HCT116 (cell line): ENCODE results near the gene PDP2. TPM values are rescaled to one million over a fixed set of nuclear protein-coding genes. Genes with fewer than 3 reads are reported as not detected.
A peak's percentile ranks its signal among the peaks of the same experiment; 100 is the strongest.

Experiments used
- ATF3 ChIP-seq: IDR thresholded peaks from 2 replicates; pipeline ENCODE4 v1.6.1; 2012
- CBX3 ChIP-seq: IDR thresholded peaks from 2 replicates; pipeline ENCODE4 v1.6.1; 2012; ENCODE audit warnings: low read depth
- ELF1 ChIP-seq: IDR thresholded peaks from 2 replicates; pipeline ENCODE4 v1.6.1; 2012; ENCODE audit warnings: low read depth, borderline replicate concordance
- EZH2 ChIP-seq: fragments of 200-600 bp; sonication (generic); IDR thresholded peaks from 2 replicates; pipeline ENCODE4 v1.6.1; 2017; ENCODE audit warnings: antibody characterized with exemption, mixed run types
- EZH2phosphoT487 ChIP-seq: fragments of 200-600 bp; IDR thresholded peaks from 2 replicates; pipeline ENCODE4 v1.6.1; 2018; ENCODE audit warnings: antibody characterized with exemption, borderline replicate concordance
- FOSL1 ChIP-seq: IDR thresholded peaks from 2 replicates; pipeline ENCODE4 v1.6.1; 2012; ENCODE audit warnings: low read depth
- JUND ChIP-seq: IDR thresholded peaks from 2 replicates; pipeline ENCODE4 v1.6.1; 2012
- MAX ChIP-seq: IDR thresholded peaks from 2 replicates; pipeline ENCODE4 v1.6.1; 2012
- POLR2AphosphoS5 ChIP-seq: IDR thresholded peaks from 2 replicates; pipeline ENCODE4 v1.6.1; 2011; ENCODE audit warnings: mild to moderate bottlenecking, low read depth, low read length, moderate library complexity
- REST ChIP-seq: IDR thresholded peaks from 2 replicates; pipeline ENCODE4 v1.6.1; 2012; ENCODE audit warnings: low read depth
- TCF7L2 ChIP-seq: IDR thresholded peaks from 2 replicates; pipeline ENCODE4 v1.7.0; 2011; ENCODE audit warnings: borderline replicate concordance, inconsistent platforms; ENCODE audit not compliant: insufficient read depth, insufficient read length; ENCODE audit errors: extremely low read depth
- YY1 ChIP-seq: IDR thresholded peaks from 2 replicates; pipeline ENCODE4 v1.6.1; 2011; ENCODE audit warnings: low read length, low read depth, moderate library complexity, mild to moderate bottlenecking; ENCODE audit not compliant: insufficient replicate concordance; ENCODE audit errors: extremely low read depth
- total RNA-seq: library from RNA; stranded (reverse); gene quantifications from one replicate; pipeline ENCODE4 v1.2.1, GENCODE V29; 2021; ENCODE audit not compliant: unreplicated experiment

Gene PDP2
- total RNA-seq, 1 experiment from 2014 or later, result 19.9 TPM

- TF ChIP-seq POLR2AphosphoS5, result peak; percentile 47; the same call in 1 of the 2 replicates
- TF ChIP-seq REST, result no peak
- no peak for TF ChIP-seq ELF1
- no peak for TF ChIP-seq YY1
- TF ChIP-seq ATF3, result no peak
- TF ChIP-seq MAX, result peak; percentile 74
- TF ChIP-seq TCF7L2, result no peak
- TF ChIP-seq EZH2, result no peak
- TF ChIP-seq FOSL1, result peak; percentile 80
- peak; percentile 66; the same call in 1 of the 2 replicates for TF ChIP-seq CBX3
- peak; percentile 77 for TF ChIP-seq JUND
- TF ChIP-seq EZH2phosphoT487, result no peak
Observed at GRCh38 chr16:66858740-66859396, 21.4 kb upstream of the PDP2 start (continued).
